ENCODE data around the gene LDLRAD4.

DNA sequence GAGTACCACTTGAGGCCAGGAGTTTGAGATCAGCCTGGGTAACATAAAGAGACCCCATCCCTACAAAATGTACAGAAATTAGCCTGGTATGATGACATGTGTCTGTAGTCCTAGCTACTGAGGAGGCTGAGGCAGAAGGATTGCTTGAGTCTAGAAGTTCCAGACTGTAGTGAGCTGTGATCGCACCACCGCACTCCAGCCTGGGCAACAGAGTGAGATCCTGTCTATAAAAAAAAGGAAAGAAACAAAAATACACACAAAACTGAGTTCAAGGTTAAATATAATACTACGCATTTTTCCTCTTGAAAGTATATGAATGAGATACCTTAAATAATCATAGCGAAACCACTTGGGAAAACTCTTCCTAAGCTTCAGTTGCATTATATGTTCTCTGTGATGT lies 94.0 kb downstream of the LDLRAD4 start:
- TF ChIP-seq TEAD4 (IDR thresholded peaks at IDR 0.05; ENCODE audit: borderline replicate concordance, insufficient read depth) (no peak), TAF1 (IDR thresholded peaks at IDR 0.05; ENCODE audit: borderline replicate concordance, low read depth, low read length) (no peak)
- TF ChIP-seq, protein P1, sequence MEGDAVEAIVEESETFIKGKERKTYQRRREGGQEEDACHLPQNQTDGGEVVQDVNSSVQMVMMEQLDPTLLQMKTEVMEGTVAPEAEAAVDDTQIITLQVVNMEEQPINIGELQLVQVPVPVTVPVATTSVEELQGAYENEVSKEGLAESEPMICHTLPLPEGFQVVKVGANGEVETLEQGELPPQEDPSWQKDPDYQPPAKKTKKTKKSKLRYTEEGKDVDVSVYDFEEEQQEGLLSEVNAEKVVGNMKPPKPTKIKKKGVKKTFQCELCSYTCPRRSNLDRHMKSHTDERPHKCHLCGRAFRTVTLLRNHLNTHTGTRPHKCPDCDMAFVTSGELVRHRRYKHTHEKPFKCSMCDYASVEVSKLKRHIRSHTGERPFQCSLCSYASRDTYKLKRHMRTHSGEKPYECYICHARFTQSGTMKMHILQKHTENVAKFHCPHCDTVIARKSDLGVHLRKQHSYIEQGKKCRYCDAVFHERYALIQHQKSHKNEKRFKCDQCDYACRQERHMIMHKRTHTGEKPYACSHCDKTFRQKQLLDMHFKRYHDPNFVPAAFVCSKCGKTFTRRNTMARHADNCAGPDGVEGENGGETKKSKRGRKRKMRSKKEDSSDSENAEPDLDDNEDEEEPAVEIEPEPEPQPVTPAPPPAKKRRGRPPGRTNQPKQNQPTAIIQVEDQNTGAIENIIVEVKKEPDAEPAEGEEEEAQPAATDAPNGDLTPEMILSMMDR (IDR thresholded peaks at IDR 0.05) = no peak

All from SK-N-SH (cell line).